SKM-1 (cell line): ENCODE measurements around the gene RGS11.

Experiments
- DNase-seq: peaks from one replicate; lab custom pipeline; 2025; ENCODE audit not compliant: unreplicated experiment; lab: John Stamatoyannopoulos, UW

The RGS11 gene

DNA sequence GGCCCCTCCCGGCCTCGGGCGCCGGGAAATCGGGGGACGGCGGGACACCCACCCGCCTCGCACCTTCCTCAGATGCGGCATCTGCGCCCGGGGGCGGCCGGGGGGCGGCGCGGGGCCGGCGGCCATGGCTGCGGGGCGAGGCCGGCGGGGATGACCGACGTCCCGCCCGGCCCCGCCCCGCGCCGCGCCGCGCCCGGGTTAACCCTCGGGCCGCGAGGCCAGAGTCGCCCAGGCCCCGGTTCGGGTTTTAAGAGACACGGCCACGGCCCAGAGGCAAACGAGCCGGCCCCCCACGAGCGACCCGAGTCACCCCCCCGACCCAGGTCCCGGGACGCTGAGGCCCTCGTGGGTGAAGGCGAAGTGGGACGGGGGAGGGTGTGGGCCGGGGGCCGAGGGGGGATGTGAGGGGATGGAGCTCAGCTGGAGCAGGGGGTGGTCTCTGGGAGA, at the start of gene RGS11:
Gene RGS11, minus strand, starts transcription at position 159 of the 447 bp plus-strand sequence. Its CDS starts 33 bp downstream, at position 126.
- no peak for DNase-seq

DNA sequence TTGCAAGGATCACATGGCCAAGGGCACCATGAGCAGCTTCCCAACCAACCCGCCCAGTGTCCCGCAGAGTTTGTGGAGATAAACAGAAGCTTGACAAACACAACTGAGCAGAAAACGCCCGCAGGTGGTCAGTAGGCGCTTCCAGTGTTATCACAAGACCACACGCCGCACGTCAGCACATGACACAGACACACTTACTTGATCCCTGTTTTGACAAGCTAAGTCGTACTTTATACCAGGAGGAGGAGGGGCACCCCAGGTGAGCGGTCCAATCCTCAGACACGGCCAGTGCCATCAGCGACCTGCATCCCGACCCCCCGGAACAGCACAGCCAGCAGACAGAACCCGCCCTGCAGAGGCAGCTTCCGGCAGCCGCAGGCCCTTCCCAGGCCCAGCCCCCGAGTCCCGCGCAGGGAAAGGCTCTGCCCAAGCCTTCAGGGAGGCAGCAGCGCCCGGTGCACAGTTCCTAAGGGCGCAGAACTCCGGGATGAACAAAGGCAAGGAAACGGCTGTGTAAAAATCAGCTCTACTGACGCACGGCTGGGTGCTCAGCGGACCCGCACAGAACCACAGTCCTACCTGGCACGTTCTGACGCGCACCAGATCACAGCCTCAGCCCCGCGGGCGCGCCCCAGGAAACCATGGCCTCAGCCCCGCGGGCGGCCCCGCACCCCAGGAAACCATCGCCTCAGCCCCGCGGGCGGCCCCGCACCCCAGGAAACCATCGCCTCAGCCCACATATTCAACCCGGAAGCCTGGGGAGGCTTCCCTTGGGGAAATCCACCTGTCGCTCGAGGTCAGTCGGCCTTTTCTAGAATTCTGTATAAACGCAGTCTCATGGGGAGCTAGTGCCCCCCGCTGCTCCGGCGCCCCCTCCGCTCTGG, 48.9 kb upstream of the RGS11 start:
- no peak for DNase-seq

DNA sequence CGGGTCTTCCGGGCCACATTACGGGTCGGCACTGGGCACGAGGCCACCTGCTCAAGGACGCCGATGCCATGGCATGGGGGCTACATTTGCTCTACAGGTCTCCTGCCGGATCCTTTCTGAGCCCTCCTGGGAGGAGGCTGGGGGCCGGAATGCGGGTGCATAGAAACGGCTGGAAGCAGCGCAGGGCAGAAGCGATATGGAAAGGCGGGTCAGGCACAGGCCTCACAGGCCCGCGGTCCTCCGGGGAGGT, 48.4 kb upstream of the RGS11 start:
- DNase-seq = no peak

DNA sequence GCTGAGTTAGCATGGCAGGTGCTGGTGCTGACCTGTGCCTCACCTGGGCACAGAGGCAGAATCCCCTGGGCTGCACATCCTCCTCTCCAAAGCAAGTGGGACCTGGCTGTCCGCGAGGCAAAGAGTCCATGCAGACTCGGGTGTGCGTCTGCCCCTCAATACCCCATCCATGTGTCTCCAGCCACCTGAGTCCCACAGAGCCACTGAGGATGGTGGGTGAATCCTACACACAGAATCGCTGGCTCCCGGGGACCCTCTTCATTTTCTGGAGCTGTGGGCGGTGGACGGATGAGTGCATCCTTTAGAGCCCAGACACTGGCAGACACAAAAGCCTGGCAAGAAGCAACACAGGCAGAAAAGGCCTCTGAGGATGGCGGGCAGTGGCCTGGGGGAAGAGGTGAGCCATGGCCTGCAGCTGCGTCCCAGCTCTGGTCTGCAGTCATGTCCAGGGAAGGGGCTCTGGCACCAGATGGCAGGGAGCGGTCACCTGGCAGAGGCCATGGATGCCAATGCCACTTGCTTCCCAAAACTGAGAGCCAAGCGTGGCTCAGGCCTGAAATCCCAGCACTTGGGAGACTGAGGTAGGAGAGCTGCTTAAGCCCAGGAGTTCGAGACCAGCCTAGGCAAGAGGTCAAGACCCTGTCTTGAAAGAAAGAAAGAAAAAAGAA, 46.9 kb upstream of the RGS11 start:
- no peak for DNase-seq

DNA sequence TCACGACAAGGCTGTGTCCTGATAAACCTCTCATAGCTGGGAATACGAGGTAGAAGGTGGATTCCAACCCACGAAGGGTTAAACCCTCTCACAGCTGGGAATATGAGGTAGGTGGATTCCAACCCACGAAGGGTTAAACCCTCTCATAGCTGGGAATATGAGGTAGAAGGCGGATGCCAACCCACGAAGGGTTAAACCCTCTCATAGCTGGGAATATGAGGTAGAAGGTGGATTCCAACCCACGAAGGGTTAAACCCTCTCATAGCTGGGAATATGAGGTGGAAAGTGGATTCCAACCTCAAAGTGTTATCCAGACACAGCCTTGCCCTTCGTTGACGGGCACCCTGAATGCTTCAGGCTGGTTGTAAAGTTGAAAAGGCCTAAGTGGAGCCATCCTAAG, 45.8 kb upstream of the RGS11 start:
- no peak for DNase-seq

DNA sequence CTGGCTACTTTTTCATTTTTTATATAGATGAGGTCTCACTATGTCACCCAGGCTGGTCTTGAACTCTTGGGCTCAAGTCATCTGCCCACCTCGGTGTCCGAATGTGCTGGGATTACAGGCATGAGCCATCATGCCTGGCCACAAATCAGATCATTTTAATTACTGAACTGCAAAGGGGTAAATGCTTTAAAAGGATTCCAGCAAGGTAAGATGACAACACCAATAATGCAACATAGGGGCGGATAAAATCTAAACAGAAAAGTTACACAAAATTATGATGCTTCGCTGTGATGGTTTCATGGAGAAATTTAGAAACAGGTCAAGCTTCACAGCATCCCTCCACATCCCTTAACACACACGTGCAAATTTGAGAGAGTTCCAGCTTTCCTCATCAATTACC, 44.5 kb upstream of the RGS11 start:
- no peak for DNase-seq

DNA sequence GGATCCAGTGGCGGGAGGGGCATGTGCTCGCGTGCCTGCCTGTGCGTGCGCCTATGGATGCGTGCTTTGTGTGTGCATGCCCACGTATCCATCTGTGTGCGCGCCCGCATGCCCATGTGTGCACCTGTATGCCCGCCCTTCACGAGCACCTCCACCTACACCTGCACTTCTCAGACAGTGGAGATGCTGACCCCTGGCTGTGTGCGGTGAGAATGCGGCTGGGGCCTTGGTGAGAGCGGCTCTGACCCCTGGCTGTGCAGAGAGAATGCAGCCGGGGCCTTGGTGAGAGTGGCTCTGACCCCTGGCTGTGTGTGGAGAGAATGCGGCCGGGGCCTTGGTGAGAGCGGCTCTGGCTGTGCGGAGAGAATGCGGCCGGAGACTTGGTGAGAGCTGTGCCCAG, 42.9 kb upstream of the RGS11 start:
- DNase-seq = no peak

DNA sequence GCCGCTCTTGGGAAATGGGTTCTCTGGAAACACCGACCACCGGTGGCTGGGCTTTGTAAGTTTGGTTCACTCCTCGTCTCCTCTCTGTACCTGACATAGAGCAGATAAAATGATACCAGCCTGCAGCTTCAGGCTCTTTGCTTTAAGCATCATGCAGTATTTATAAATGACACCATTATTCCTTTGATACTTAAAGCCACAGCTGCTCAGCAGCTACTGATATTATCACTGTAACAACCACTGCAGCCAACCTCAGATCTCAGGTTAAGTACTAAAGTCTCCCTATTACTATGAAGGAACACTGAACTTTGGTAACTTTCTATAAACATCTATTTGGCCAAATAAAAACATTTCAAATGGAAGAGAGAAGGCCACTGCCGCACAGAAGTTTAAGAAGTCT, 41.8 kb upstream of the RGS11 start:
- no peak for DNase-seq

DNA sequence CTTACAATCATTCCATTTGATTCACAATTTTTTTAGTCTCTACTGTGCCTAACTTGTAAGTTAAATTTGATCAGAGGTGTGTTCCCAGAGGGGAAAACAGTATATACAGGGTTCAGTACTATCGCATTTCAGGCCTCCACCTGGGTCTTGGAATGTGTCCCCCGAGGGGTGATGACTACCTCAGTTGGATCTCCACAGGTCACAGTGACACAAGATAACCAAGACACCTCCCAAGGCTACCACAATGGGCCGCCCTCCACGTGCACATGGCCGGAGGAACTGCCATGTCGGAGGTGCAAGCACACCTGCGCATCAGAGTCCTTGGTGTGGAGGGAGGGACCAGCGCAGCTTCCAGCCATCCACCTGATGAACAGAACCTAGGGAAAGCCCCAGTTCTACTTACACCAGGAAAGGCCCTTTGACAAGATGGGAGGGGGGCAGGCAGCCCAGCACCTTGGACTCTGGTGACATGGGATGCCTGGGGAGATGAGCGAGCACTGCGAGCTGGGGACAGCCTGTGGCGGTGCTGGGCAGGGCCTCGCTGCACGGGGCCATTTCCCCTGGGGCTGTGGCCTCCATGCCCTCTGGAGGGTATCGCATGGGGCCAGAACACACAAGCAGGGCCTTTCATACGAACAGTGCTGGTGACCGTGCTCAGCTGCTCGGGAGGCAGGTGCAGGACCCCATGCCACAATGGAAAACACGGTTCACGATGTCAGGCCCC, 41.2 kb upstream of the RGS11 start:
- DNase-seq = no peak

DNA sequence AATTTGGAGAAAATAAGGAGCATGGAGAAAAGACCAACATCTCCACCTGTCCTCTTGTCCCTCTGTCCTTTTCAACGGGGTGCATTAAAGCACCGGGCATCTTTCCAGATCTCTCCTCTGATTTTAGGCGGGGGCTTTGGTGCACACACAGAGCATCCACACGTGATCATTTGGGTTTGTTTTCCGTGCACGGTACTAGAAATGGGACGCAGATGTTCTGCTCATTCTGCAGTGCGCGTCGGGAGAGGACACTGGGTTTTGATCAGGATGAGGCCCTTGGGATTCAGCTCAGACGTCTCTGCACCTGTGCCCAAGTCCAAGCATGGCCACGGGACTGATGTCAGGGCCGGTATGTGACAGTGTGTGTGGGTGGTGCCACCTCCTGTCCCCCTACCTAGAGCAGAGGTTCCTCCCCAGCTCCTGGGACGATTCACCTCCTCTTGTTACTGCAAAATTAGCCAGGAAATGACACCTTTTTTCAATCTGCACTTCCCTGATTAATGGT, 39.1 kb upstream of the RGS11 start:
- no peak for DNase-seq

DNA sequence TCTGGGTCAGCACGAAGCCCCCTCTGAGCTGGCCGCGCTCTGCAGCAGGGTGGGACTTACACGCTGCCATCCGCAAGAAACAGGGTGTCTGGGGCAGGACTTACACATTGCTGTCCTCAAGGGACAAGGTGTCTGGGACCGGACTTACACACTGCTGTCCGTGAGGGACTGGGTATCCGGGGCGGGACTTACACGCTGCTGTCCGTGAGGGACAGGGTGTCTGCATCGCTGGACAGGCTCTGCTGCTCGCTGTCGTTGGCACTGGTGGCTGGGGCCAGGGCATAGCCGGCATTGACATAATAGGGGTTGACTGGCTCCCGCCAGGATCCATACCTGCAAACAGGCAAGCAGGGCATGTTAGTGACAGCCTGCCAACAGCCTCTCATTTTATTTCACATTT, 38.6 kb upstream of the RGS11 start:
- no peak for DNase-seq

DNA sequence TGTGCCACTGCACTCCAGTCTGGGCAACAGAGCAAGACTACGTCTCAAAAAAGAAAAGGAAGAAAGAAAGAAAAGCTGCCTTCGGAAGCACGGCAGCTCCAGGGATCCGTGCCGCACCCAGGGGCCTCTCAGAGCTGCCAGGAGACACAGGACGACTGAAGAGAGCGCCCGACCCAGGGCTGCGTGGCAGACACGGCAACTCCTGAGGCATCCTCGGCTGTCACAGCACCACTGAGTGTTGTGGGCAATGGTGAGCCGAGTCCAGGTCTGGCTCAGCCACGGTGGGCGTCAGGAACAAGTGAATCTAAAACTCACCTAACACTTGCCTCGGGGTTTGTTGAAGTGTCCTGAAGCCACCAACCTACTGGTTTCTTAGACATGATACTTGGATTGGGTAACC, 36.0 kb upstream of the RGS11 start:
- no peak for DNase-seq

DNA sequence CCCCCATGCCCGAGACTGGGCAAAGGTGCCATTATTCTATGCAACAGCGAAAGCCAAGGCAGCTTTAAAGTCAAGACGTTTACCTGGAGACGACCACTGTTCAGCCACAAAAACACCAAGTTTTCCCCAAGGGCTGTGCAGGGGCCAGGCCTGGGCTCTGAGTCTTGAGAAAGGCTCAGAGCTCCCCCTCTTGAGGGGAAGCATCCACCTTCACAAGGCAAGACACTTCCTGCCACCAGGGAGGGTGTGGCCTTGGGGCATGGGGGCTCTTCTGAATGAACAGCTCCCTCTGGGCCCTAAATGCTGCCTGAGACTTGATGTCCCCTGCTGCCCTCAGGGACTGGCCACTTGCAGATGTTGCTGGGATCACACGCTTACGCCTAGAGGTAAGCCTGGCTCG, 33.7 kb upstream of the RGS11 start:
- DNase-seq = no peak

DNA sequence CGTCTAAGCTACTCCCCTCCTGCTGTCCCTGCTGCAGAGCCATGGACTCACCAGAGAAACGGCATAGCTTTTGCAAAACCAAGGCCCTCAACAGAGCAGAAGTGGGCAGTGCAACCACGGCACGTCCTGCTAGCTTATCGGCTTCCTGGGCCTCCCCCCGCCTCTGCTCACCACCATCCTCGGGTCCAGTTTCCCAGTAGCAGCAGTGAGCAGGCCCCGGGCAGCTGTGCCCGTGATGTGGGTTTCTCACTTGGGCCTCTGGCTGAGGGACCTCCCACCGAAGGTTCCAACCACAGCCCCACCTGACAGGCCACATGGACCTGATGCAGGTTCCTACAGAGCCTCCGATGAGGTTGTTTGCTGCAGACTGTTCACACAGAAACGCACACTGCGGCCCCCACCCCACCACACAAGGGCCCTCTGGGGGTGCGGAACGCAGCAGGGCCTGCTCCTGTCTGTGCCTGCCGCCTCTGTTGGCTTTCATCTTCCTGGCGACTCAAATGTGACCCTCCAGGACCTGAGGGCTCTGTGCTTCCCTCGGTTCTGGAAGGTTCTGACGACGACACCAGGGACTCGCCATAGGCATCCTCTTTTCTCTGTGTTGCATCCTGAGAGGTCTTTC, 32.1 kb upstream of the RGS11 start:
- DNase-seq = no peak

DNA sequence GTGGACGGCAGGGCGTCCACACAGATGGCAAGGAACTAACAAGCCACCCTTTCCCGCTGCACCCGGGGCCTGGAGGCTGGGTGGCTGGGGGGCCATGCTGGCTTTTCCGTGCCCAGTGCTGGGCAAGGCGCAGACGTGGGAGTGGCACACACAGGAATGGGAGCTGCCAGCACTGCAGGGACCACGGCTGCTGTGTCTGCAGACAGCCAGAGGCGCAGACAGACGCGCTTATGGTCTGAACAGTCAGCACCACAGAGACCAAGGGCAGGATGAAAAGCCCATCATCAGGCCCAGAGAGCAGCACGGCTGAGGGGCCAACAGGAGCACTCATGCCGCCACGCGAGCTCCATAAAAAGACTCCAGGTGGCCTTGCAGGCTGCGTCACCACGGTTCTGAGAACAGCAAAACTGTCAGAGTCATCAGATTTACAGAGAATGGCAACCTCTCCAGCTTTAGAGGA, 31.2 kb upstream of the RGS11 start:
- DNase-seq = no peak

DNA sequence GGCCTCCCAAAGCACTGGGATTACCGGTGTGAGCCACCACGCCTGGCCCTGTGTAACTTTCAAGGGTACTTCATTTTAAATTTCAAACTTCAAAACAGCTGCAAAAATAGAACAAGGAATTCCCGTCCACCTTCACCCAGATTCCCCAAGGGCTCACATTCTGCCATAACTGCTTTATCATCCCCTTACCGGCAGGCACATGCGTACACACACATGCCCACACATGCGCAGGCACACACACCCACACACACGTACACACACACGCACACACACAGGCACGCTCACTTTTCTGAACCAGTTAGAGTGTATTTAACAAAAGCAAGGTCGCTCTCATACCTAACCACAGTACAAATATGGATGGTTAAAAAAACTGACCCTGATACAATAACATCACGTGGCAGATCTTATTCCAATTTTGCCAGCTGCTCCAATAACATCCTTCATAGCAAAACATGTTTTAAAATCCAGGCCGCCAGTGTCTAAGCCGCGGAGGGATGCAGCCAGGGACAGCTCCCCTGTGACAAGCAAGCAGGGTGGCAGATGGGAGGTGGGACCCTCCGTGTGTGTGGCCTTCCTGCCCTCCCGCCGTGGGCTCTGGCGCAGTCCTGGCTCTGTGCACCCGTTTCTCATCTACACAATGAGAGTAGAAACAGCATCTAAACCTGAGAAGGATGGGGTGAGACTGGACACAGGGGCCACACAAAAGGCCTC, 30.3 kb upstream of the RGS11 start:
- DNase-seq = no peak

DNA sequence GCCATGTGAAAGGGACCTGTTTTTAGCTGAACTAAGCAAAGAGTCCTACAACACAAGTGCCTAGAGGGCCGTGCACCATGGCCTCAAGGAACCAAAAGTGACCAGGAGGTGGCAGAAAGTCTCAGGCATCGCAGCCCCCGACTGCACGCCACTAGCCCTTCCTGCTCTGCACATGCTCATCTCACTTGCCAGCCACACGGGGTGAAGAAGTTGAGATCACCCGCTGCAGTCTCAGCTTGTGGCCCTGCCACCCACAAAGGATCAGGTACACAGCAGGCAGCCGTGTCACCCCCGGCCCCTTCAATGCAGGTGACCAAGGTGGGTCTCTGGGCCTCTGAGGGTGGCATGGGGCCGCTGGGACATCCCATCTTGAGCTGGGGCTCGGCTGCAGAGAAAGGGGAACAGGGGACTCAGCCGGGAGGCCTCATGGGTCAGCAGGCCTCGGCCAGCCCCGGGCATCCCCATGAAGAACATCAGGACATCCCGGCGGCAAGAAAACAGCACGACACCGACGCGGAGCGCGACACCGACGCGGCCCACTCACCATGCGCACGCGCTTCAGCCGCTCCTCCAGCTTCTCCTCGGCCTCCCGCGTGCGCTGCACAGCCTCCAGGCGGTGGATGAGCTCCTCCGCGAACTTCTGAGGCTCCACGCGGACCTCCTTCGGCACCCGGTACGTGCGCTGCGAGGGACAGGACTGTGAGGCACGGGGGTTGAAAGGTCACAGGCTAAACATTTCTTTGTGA, 28.2 kb upstream of the RGS11 start:
- DNase-seq = no peak

DNA sequence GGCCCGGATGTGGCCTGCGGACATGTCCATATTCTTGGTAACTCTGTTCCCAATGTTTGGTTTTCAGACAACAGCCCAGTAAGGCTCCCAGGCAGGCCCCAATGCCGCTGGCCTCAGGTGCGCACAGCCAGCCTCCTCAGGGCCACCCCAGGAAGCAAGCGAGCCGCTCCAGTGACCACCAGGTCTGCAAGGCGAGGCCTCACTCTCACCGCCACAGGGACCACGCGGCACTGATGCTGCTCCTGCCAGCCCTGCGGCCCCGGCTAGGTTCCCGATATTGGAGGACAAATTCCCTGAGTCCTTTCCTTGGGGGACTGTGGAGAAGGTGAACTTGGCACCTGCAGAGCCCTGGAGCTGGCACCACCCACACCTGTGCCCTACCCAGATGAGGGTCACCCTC, 26.2 kb upstream of the RGS11 start:
- no peak for DNase-seq

DNA sequence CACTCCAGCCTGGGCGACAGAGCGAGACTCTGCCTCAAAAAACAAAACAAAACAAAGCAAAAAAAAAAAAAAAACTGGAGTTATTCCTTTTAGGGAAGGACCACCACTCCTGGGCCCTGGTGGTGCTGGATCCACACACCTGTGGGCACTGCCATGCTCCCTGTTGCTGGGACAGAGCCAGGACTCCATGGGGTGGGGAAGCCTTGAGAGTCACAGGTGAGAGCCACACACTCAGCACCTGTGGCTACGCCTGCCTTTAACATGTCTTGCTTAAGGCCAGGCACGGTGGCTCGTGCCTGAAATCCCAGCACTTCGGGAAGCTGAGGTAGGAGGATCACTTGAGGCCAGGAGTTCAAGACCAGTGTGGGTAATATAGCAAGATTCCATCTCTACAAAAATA, 25.5 kb upstream of the RGS11 start:
- DNase-seq = no peak

DNA sequence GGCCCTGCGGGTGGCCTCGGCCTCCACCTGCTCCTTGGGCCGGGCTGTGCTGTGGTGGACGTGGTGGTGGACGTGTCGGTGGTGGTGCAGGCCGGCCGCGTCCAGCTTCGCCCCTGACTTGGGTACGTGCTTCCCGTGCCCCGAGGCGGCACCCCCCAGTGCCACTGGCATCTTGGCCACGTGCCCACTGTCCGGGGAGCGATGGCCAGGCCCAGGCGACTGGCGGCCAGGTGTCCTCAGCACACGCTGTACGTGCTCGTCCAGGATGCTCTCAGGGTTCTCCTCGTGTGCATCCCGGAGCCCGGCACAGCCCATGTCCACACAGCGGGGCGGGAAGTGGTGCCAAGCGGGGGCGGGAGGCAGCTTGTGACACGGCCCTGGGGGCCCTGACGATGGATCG, 22.1 kb upstream of the RGS11 start:
- no peak for DNase-seq
